ENCODE measurements around the gene APBA3. TPM values are rescaled to one million over a fixed set of nuclear protein-coding genes. Genes with fewer than 3 reads are reported as not detected.

The APBA3 gene
- polyA plus RNA-seq, 2 of the 4 experiments (the other 2 are of a cell fraction) = 5.5 to 10.0 TPM

- DNase-seq (ENCODE audit: low read depth in 1 of 2, low spot score in 1 of 2) = no peak
- no peak for FAIRE-seq
- Histone ChIP-seq H3K4me1 (peaks cover 9% of the 10 kb centered on the region; the same call in 2 of the 3 replicates), H3K4me2 (peak overlapping the region; percentile 61), H3K9me3 (no peaks in the 10 kb centered on the region), H3K4me3 (peak overlapping the region; percentile 49; the same call in 1 of the 3 replicates), H3K27ac (peak overlapping the region; percentile 95 to 97)
- 76% methylated on average over 1 of the region's 1 CpG for WGBS (ENCODE audit: missing lambda C conversion rate)
- TF ChIP-seq MAX (IDR thresholded peaks at IDR 0.05) (no peak), ZSCAN20 (CRISPR knock-in tag; IDR thresholded peaks at IDR 0.05) (no peak), BCL3 (IDR thresholded peaks at IDR 0.05) (no peak), NR3C1 (IDR thresholded peaks at IDR 0.05) (no peak), ATOH8 (CRISPR knock-in tag; IDR thresholded peaks at IDR 0.05; ENCODE audit: low read depth) (no peak), CEBPB (IDR thresholded peaks at IDR 0.05) (no peak), POLR2A (IDR thresholded peaks at IDR 0.05; ENCODE audit: low read length) (no peak), HDAC2 (IDR thresholded peaks at IDR 0.05) (no peak), RAD21 (conservative IDR thresholded peaks at IDR 0.05 in 1 of 2, IDR thresholded peaks at IDR 0.05 in 1 of 2) (no peak), USF2 (IDR thresholded peaks at IDR 0.05) (no peak), ZFP36 (IDR thresholded peaks at IDR 0.05; ENCODE audit: borderline replicate concordance, partially characterized antibody) (no peak), MAFK (IDR thresholded peaks at IDR 0.05; ENCODE audit: partially characterized antibody) (no peak), ESRRA (IDR thresholded peaks at IDR 0.05; ENCODE audit: borderline replicate concordance, low read length) (no peak), HEYL (CRISPR knock-in tag; IDR thresholded peaks at IDR 0.05) (no peak), MYC (IDR thresholded peaks at IDR 0.05; ENCODE audit: borderline replicate concordance, low read length) (no peak), BHLHE40 (IDR thresholded peaks at IDR 0.05; ENCODE audit: low read depth, low read length) (no peak), JUNB (IDR thresholded peaks at IDR 0.05) (no peak), POLR2AphosphoS2 (conservative IDR thresholded peaks at IDR 0.05; ENCODE audit: low read length) (no peak), SMC3 (IDR thresholded peaks at IDR 0.05) (no peak)
- ChIA-PET POLR2A (interaction anchor here (0.6 to 1.4 kb wide), 6 partner anchors 13 to 802 kb away, joined by 3 to 9 read pairs (median 4); no protein-coding TSS in a partner anchor), CTCF (interaction anchor here (0.6 to 1.9 kb wide), 11 partner anchors 9 to 60 kb away, joined by 3 to 7 read pairs (median 3); no protein-coding TSS in a partner anchor)
- no peak for ATAC-seq
Measured at GRCh38 chr19:3762130-3762473, 610 bp upstream of the APBA3 start.

- WGBS (ENCODE audit: missing lambda C conversion rate) = 33% methylated on average over 7 of the region's 7 CpGs
Measured at GRCh38 chr19:3760871-3761361, 576 bp downstream of the APBA3 start.

More at GRCh38 chr19:3760871-3761361, 576 bp downstream of the APBA3 start:
- peaks cover 9% of the 10 kb centered on the region; the same call in 2 of the 3 replicates for H3K4me1 ChIP-seq
- H3K4me2 ChIP-seq = peak overlapping the region; percentile 90
- no peaks in the 10 kb centered on the region for H3K9me3 ChIP-seq
- peak overlapping the region; percentile 88 for H3K4me3 ChIP-seq
- H3K27ac ChIP-seq = peak overlapping the region; percentile 89 to 94
- FAIRE-seq (no peak), DNase-seq (ENCODE audit: low read depth in 1 of 2, low spot score in 1 of 2) (no peak), ATAC-seq (no peak)
- ChIA-PET POLR2A (interaction anchor here (0.5 kb wide), 1 partner anchor 10 kb away, joined by 3 read pairs; no protein-coding TSS in a partner anchor), CTCF (interaction anchor here (0.6 to 1.9 kb wide), 7 partner anchors 8 to 99 kb away, joined by 3 to 7 read pairs (median 4); no protein-coding TSS in a partner anchor)
- TF ChIP-seq HMGXB4 (CRISPR knock-in tag; IDR thresholded peaks at IDR 0.05; ENCODE audit: borderline replicate concordance) (no peak), FOSL2 (IDR thresholded peaks at IDR 0.05) (no peak), FOSL2 (CRISPR knock-in tag; IDR thresholded peaks at IDR 0.05) (no peak), ESRRA (IDR thresholded peaks at IDR 0.05; ENCODE audit: borderline replicate concordance, low read length) (no peak), SMC3 (IDR thresholded peaks at IDR 0.05) (no peak), REST (IDR thresholded peaks at IDR 0.05) (no peak), FOSB (CRISPR knock-in tag; IDR thresholded peaks at IDR 0.05) (no peak), KDM1A (IDR thresholded peaks at IDR 0.05; ENCODE audit: low read depth) (no peak)

Data from A549 (cell line).